ENCODE measurements around the gene CDIP1.

CDIP1 gene

DNA sequence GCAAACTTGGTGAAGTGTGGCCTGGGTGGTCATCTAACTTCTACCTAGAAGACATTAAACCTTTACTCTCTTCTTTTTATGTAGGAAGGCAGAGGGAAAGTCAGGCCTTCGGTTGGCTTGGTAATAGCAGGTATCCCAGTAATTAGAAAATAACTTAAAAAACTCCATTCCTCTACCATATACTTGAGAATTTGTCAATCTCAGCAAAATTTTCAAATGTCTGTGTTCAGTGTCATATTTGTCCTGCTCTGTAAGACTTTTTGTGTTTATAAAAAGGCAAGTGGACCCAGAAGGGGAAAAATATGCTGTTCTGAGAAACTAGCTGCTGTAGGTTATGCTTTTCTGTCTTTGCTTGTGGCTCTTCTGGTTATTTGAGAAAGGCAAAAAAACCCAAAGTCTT is 56.6 kb downstream of the CDIP1 start:
- WGBS (ENCODE audit: extremely low coverage, insufficient coverage, low lambda C conversion rate) = no CpG with 5 or more reads among the region's 1 CpG
- H3K4me1 ChIP-seq (ENCODE audit: control insufficient read depth, low read depth, low read length) = no peaks in the 10 kb centered on the region
- H2BK5ac ChIP-seq (ENCODE audit: low read length) = no peak overlapping the region
- no peak overlapping the region for H3K4ac ChIP-seq (ENCODE audit: low read depth, low read length)
- no peaks in the 10 kb centered on the region for H3K36me3 ChIP-seq (ENCODE audit: control insufficient read depth, insufficient read depth, low read length)
- H2AK5ac ChIP-seq (ENCODE audit: low read length) = no peak overlapping the region
- no peak overlapping the region for H4K5ac ChIP-seq (ENCODE audit: low read length)
- no peak overlapping the region for H2BK120ac ChIP-seq (ENCODE audit: low read depth, low read length)
- no peak overlapping the region for H2BK15ac ChIP-seq (replicated peaks; ENCODE audit: low read depth)
- H3K79me1 ChIP-seq (ENCODE audit: low read length) = peaks cover 6% of the 10 kb centered on the region
- no peak overlapping the region for H3K18ac ChIP-seq (ENCODE audit: low read length)
- no peak overlapping the region for H3K4me3 ChIP-seq (ENCODE audit: low read length)
- H3K23ac ChIP-seq (ENCODE audit: low read length) = no peak overlapping the region
- H3K27ac ChIP-seq (ENCODE audit: low read depth, low read length) = no peak overlapping the region
- no peak overlapping the region for H4K8ac ChIP-seq (ENCODE audit: low read depth, low read length)
- no peak overlapping the region for H3K56ac ChIP-seq (ENCODE audit: low read length)
- peaks cover 5% of the 10 kb centered on the region for H3K79me2 ChIP-seq (ENCODE audit: control insufficient read depth, insufficient read depth, low read length)
- DNase-seq = no peak
- H3K9ac ChIP-seq (ENCODE audit: low read length) = no peak overlapping the region
- no peak overlapping the region for H3K4me2 ChIP-seq (ENCODE audit: low read length)
- no peaks in the 10 kb centered on the region for H3K27me3 ChIP-seq (ENCODE audit: insufficient read depth, low read length, poor library complexity)

DNA sequence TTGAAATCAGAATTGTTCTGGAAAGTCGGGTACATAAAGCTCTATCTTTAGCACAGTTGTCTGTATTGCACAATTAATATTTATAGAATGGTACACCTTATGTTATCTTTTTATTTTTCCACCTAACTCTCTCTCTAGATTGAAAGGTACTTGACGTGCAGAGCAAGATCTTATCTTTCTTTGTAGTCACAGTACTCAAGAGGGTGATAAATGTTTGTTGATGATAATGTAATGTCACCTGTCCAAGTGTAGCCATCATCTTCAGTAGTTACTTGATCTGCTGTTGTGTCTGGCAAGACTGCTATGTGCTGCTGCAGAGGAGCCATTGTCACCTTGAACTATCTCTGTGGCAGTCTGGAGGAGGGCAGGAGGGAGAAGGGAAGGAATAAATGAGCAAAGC is 57.0 kb downstream of the CDIP1 start:
- Histone ChIP-seq H3K27me3 (ENCODE audit: insufficient read depth, low read length, poor library complexity) (no peaks in the 10 kb centered on the region), H2BK15ac (replicated peaks; ENCODE audit: low read depth) (no peak overlapping the region), H3K36me3 (ENCODE audit: control insufficient read depth, insufficient read depth, low read length) (no peaks in the 10 kb centered on the region), H2BK5ac (ENCODE audit: low read length) (no peak overlapping the region), H3K79me2 (ENCODE audit: control insufficient read depth, insufficient read depth, low read length) (peaks cover 5% of the 10 kb centered on the region), H3K18ac (ENCODE audit: low read length) (no peak overlapping the region), H3K9ac (ENCODE audit: low read length) (no peak overlapping the region), H3K56ac (ENCODE audit: low read length) (no peak overlapping the region), H2BK120ac (ENCODE audit: low read depth, low read length) (no peak overlapping the region), H3K79me1 (ENCODE audit: low read length) (peaks cover 6% of the 10 kb centered on the region), H4K8ac (ENCODE audit: low read depth, low read length) (no peak overlapping the region), H4K5ac (ENCODE audit: low read length) (no peak overlapping the region), H3K4ac (ENCODE audit: low read depth, low read length) (no peak overlapping the region), H3K27ac (ENCODE audit: low read depth, low read length) (no peak overlapping the region), H3K23ac (ENCODE audit: low read length) (no peak overlapping the region), H3K4me2 (ENCODE audit: low read length) (no peak overlapping the region), H2AK5ac (ENCODE audit: low read length) (no peak overlapping the region), H3K4me3 (ENCODE audit: low read length) (no peak overlapping the region), H3K4me1 (ENCODE audit: control insufficient read depth, low read depth, low read length) (no peaks in the 10 kb centered on the region)
- DNase-seq = no peak
- WGBS (ENCODE audit: extremely low coverage, insufficient coverage, low lambda C conversion rate) = no CpG with 5 or more reads among the region's 2 CpGs

DNA sequence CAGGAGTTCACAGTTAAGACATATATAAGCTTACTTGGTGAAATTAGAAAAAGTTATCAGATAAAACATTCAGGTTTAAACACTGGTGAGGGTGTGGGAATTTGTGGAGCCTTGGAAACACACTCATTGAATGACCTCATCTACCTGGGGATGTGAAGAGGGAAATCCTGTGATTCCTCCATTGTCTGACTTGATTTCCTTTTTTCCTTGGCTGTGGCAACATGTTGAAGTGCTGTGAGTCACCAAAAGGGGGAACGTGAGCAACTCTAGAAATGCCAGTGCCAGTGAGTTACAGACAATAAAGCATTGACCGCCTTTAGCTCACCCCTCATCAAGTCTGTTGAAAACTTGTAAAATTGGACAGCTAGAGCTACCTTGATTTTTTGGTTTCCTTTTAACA is 60.6 kb downstream of the CDIP1 start:
- Histone ChIP-seq H2AK5ac (ENCODE audit: low read length) (no peak overlapping the region), H3K23ac (ENCODE audit: low read length) (no peak overlapping the region)
- peak; percentile 82 for DNase-seq

DNA sequence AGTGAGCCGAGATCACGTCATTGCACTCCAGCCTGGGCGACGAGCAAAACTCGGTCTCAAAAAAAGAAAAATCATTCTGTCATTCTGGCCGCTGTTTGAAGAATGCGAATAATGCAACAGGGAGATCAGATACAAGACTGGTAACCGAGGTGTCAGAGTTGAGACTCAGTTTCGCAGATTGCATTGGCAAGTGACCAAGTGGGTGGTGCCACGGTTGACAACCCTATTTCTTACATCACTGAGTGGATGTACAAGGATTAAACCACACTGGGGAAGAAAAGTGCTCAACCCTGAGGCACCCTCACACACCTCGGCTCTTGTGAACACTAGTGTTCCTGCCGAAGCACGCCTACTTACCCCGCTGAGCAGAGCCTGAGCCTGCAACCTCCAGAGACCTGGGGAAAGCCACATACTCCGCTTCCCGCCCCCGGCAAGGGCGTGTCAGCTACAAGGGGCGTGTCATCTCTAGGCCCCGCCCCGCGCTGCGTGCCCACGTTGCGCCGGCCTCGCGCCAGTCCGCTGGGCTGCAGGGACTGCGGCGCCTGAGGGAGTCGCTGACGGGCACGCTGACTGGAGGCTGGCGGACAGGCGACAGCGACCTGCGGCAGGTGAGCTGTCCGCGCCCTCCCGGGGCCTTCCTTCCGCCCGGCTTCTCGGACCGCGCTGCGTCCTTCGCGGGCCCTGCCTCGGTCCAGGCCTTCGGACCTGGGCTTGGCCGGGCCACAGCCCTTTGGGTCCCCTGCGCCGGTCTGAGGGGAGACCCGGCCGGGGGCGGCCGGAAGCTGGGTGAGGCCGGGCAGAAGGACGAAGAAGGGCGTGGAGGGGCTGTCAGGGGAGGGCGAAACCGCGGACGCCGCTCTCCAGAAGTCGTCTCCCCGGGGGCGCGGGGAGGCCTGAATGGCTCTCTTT is 62.4 kb downstream of the CDIP1 start, which contains the start of gene HMOX2:
HMOX2 (plus strand) TSS at position 519 of the 909 bp plus-strand sequence. CDS start 29,127 bp downstream, outside the sequence.
- Histone ChIP-seq H3K79me2 (ENCODE audit: control insufficient read depth, insufficient read depth, low read length) (peaks cover 4% of the 10 kb centered on the region), H3K23ac (ENCODE audit: low read length) (peak within 1 kb of the TSS; percentile 73), H3K4me2 (ENCODE audit: low read length) (peak within 1 kb of the TSS; percentile 92), H2AK5ac (ENCODE audit: low read length) (no peak within 1 kb of the TSS), H2BK5ac (ENCODE audit: low read length) (no peak within 1 kb of the TSS), H3K9ac (ENCODE audit: low read length) (peak within 1 kb of the TSS; percentile 68), H2BK15ac (replicated peaks; ENCODE audit: low read depth) (no peak within 1 kb of the TSS), H3K36me3 (ENCODE audit: control insufficient read depth, insufficient read depth, low read length) (no peaks in the 10 kb centered on the region), H3K79me1 (ENCODE audit: low read length) (peaks cover 3% of the 10 kb centered on the region), H2BK120ac (ENCODE audit: low read depth, low read length) (no peak within 1 kb of the TSS), H3K4me1 (ENCODE audit: control insufficient read depth, low read depth, low read length) (peaks cover 2% of the 10 kb centered on the region), H3K4ac (ENCODE audit: low read depth, low read length) (peak within 1 kb of the TSS; percentile 65), H3K56ac (ENCODE audit: low read length) (peak within 1 kb of the TSS; percentile 80), H4K5ac (ENCODE audit: low read length) (no peak within 1 kb of the TSS), H4K8ac (ENCODE audit: low read depth, low read length) (no peak within 1 kb of the TSS), H3K27me3 (ENCODE audit: insufficient read depth, low read length, poor library complexity) (no peaks in the 10 kb centered on the region), H3K18ac (ENCODE audit: low read length) (peak within 1 kb of the TSS; percentile 64), H3K27ac (ENCODE audit: low read depth, low read length) (peak within 1 kb of the TSS; percentile 59), H3K4me3 (ENCODE audit: low read length) (peak within 1 kb of the TSS; percentile 42)
- no CpG with 5 or more reads among the region's 70 CpGs for WGBS (ENCODE audit: extremely low coverage, insufficient coverage, low lambda C conversion rate)
- peak; percentile 97 for DNase-seq

More for the DNA sequence above, 60.6 kb downstream of the CDIP1 start:
- H3K36me3 ChIP-seq (ENCODE audit: control insufficient read depth, insufficient read depth, low read length) = no peaks in the 10 kb centered on the region
- no peak overlapping the region for H3K18ac ChIP-seq (ENCODE audit: low read length)
- peaks cover 8% of the 10 kb centered on the region for H3K79me2 ChIP-seq (ENCODE audit: control insufficient read depth, insufficient read depth, low read length)
- H3K4me2 ChIP-seq (ENCODE audit: low read length) = no peak overlapping the region
- H3K79me1 ChIP-seq (ENCODE audit: low read length) = peaks cover 6% of the 10 kb centered on the region
- no peaks in the 10 kb centered on the region for H3K27me3 ChIP-seq (ENCODE audit: insufficient read depth, low read length, poor library complexity)
- no peak overlapping the region for H3K27ac ChIP-seq (ENCODE audit: low read depth, low read length)
- H4K8ac ChIP-seq (ENCODE audit: low read depth, low read length) = no peak overlapping the region
- H2BK5ac ChIP-seq (ENCODE audit: low read length) = no peak overlapping the region
- WGBS (ENCODE audit: extremely low coverage, insufficient coverage, low lambda C conversion rate) = no CpG with 5 or more reads among the region's 2 CpGs
- H3K56ac ChIP-seq (ENCODE audit: low read length) = peak overlapping the region; percentile 17
- no peak overlapping the region for H2BK120ac ChIP-seq (ENCODE audit: low read depth, low read length)
- H2BK15ac ChIP-seq (replicated peaks; ENCODE audit: low read depth) = no peak overlapping the region
- H3K4me3 ChIP-seq (ENCODE audit: low read length) = no peak overlapping the region
- peaks cover 2% of the 10 kb centered on the region for H3K4me1 ChIP-seq (ENCODE audit: control insufficient read depth, low read depth, low read length)
- no peak overlapping the region for H3K9ac ChIP-seq (ENCODE audit: low read length)
- no peak overlapping the region for H3K4ac ChIP-seq (ENCODE audit: low read depth, low read length)
- H4K5ac ChIP-seq (ENCODE audit: low read length) = no peak overlapping the region

DNA sequence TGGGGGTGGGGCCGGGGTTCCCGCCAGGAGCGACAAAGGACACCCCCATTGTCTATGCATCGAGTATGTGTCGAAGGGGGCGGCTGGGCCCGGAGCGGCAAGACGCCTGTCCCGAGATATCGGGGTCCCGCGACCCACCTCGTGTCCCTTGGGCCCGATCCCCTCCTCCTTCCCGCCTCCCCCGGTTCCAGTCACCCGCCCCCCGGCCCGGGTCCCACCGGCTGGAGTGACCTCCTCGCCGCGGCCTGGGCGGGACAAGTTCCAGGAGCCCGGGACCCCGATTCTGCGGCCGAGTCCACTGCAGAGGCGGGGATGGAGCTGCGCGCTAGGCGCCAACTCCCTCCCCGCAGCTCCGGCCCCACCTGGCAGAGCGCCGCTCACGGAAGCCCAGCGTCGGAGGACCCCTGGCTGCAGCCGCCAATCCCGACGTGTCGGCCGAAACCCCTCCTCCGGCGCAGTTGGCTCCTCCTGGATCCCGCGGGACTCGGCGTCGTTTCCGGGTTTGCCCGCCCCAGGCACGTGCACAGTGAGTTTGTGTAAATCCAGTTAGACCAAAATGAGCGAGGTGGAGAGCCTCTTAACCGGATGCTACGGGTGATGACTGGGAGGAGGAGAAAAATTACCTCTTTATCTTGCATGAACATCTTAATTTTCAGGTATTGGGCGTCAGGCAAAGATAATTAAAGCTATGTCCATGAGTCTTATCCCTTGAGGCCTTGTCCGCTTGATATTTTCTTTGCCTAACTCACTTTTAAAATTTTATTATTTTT is 64.2 kb downstream of the CDIP1 start, which contains the start of gene NMRAL1:
NMRAL1 (minus strand) TSS at position 434 of the 770 bp plus-strand sequence. CDS start 493 bp downstream, outside the sequence.
- H3K4me2 ChIP-seq (ENCODE audit: low read length) = peak within 1 kb of the TSS; percentile 74
- H3K79me1 ChIP-seq (ENCODE audit: low read length) = peaks cover 3% of the 10 kb centered on the region
- H3K4ac ChIP-seq (ENCODE audit: low read depth, low read length) = peak within 1 kb of the TSS; percentile 79
- H2BK120ac ChIP-seq (ENCODE audit: low read depth, low read length) = no peak within 1 kb of the TSS
- peak within 1 kb of the TSS; percentile 89 for H4K5ac ChIP-seq (ENCODE audit: low read length)
- no CpG with 5 or more reads among the region's 60 CpGs for WGBS (ENCODE audit: extremely low coverage, insufficient coverage, low lambda C conversion rate)
- peaks cover 4% of the 10 kb centered on the region for H3K79me2 ChIP-seq (ENCODE audit: control insufficient read depth, insufficient read depth, low read length)
- H2BK5ac ChIP-seq (ENCODE audit: low read length) = no peak within 1 kb of the TSS
- H4K8ac ChIP-seq (ENCODE audit: low read depth, low read length) = peak within 1 kb of the TSS; percentile 81
- H3K9ac ChIP-seq (ENCODE audit: low read length) = peak within 1 kb of the TSS; percentile 92
- H3K4me1 ChIP-seq (ENCODE audit: control insufficient read depth, low read depth, low read length) = peaks cover 2% of the 10 kb centered on the region
- peak within 1 kb of the TSS; percentile 45 for H3K23ac ChIP-seq (ENCODE audit: low read length)
- peak within 1 kb of the TSS; percentile 76 for H3K4me3 ChIP-seq (ENCODE audit: low read length)
- no peak within 1 kb of the TSS for H2AK5ac ChIP-seq (ENCODE audit: low read length)
- DNase-seq = peak; percentile 98
- no peaks in the 10 kb centered on the region for H3K27me3 ChIP-seq (ENCODE audit: insufficient read depth, low read length, poor library complexity)
- peak within 1 kb of the TSS; percentile 95 for H3K56ac ChIP-seq (ENCODE audit: low read length)
- H3K27ac ChIP-seq (ENCODE audit: low read depth, low read length) = no peak within 1 kb of the TSS
- no peaks in the 10 kb centered on the region for H3K36me3 ChIP-seq (ENCODE audit: control insufficient read depth, insufficient read depth, low read length)
- H2BK15ac ChIP-seq (replicated peaks; ENCODE audit: low read depth) = no peak within 1 kb of the TSS
- peak within 1 kb of the TSS; percentile 75 for H3K18ac ChIP-seq (ENCODE audit: low read length)

All from mesendoderm (in vitro differentiated cells).